OCI-M2 (cell line): ENCODE data around the gene B4GALT1.

ENCODE experiments used
- DNase-seq: peaks from one replicate; lab custom pipeline; 2025; ENCODE audit not compliant: unreplicated experiment; lab: John Stamatoyannopoulos, UW

Gene B4GALT1

GRCh38 chr9:33125461-33125860, 41.7 kb downstream of the B4GALT1 start:
- no peak for DNase-seq

GRCh38 chr9:33124751-33125381, 42.3 kb downstream of the B4GALT1 start:
- DNase-seq: no peak

- DNase-seq: no peak
Observed at GRCh38 chr9:33124046-33124445, 43.1 kb downstream of the B4GALT1 start.

- no peak for DNase-seq
Observed at GRCh38 chr9:33123407-33124031, 43.6 kb downstream of the B4GALT1 start.

GRCh38 chr9:33120620-33121019, 46.5 kb downstream of the B4GALT1 start:
- no peak for DNase-seq

GRCh38 chr9:33117796-33118195, 49.3 kb downstream of the B4GALT1 start:
- no peak for DNase-seq

GRCh38 chr9:33117306-33117705, 49.8 kb downstream of the B4GALT1 start:
- no peak for DNase-seq

GRCh38 chr9:33116860-33117259, 50.3 kb downstream of the B4GALT1 start:
- DNase-seq: no peak

- DNase-seq: no peak
Observed at GRCh38 chr9:33114746-33115145, 52.4 kb downstream of the B4GALT1 start.

GRCh38 chr9:33113799-33114547, 53.2 kb downstream of the B4GALT1 start:
- no peak for DNase-seq

GRCh38 chr9:33112094-33112493, 55.0 kb downstream of the B4GALT1 start:
- DNase-seq: no peak

- DNase-seq: no peak
Observed at GRCh38 chr9:33111631-33112030, 55.5 kb downstream of the B4GALT1 start.

- no peak for DNase-seq
Observed at GRCh38 chr9:33110686-33111085, 56.5 kb downstream of the B4GALT1 start.

GRCh38 chr9:33109850-33110595, 57.1 kb downstream of the B4GALT1 start:
- no peak for DNase-seq

GRCh38 chr9:33109097-33109496, 58.0 kb downstream of the B4GALT1 start:
- no peak for DNase-seq

GRCh38 chr9:33108472-33108871, 58.7 kb downstream of the B4GALT1 start:
- DNase-seq: no peak

- DNase-seq: no peak
Observed at GRCh38 chr9:33107762-33108161, 59.4 kb downstream of the B4GALT1 start.

- DNase-seq: no peak
Observed at GRCh38 chr9:33106827-33107621, 60.1 kb downstream of the B4GALT1 start.

- DNase-seq: no peak
Observed at GRCh38 chr9:33106372-33106771, 60.8 kb downstream of the B4GALT1 start.

GRCh38 chr9:33105959-33106358, 61.2 kb downstream of the B4GALT1 start:
- no peak for DNase-seq

- no peak for DNase-seq
Observed at GRCh38 chr9:33105504-33105903, 61.6 kb downstream of the B4GALT1 start.
